Ishikawa (cell line): ENCODE data around the gene CDC42BPG.

Source experiments
- CEBPB ChIP-seq: IDR thresholded peaks from 2 replicates; pipeline ENCODE4 v1.6.1; 2012
- CREB1 ChIP-seq: IDR thresholded peaks from 2 replicates; pipeline ENCODE4 v1.6.1; 2012; ENCODE audit warnings: low read depth
- EGR1 ChIP-seq: IDR thresholded peaks from 2 replicates; pipeline ENCODE4 v1.6.1; 2012
- EP300 ChIP-seq: IDR thresholded peaks from 2 replicates; pipeline ENCODE4 v1.6.1; 2012; ENCODE audit warnings: borderline replicate concordance
- FOXM1 ChIP-seq: IDR thresholded peaks from 2 replicates; pipeline ENCODE4 v1.6.1; 2012; ENCODE audit warnings: low read depth, borderline replicate concordance
- NFIC ChIP-seq: IDR thresholded peaks from 2 replicates; pipeline ENCODE4 v1.6.1; 2012
- RAD21 ChIP-seq: IDR thresholded peaks from 2 replicates; pipeline ENCODE4 v1.6.1; 2012; ENCODE audit warnings: low read depth
- TAF1 ChIP-seq: IDR thresholded peaks from 2 replicates; pipeline ENCODE4 v1.6.1; 2012; ENCODE audit warnings: low read depth, mild to moderate bottlenecking
- TCF12 ChIP-seq: IDR thresholded peaks from 2 replicates; pipeline ENCODE4 v1.6.1; 2012; ENCODE audit warnings: low read depth
- TEAD4 ChIP-seq: IDR thresholded peaks from 2 replicates; pipeline ENCODE4 v1.6.1; 2012
- YY1 ChIP-seq: IDR thresholded peaks from 2 replicates; pipeline ENCODE4 v1.6.1; 2012; ENCODE audit warnings: low read depth
- ZBTB7A ChIP-seq: IDR thresholded peaks from 2 replicates; pipeline ENCODE4 v1.6.1; 2012; ENCODE audit warnings: low read depth
- TF ChIP-seq, protein P1 (sequence below): IDR thresholded peaks from 2 replicates; pipeline ENCODE4 v1.6.1; 2012
- TF ChIP-seq, protein P2 (sequence below): IDR thresholded peaks from 2 replicates; pipeline ENCODE4 v1.6.1; 2012; ENCODE audit warnings: low read depth, mild to moderate bottlenecking
- TF ChIP-seq, protein P3 (sequence below): IDR thresholded peaks from 2 replicates; pipeline ENCODE4 v1.6.1; 2012

Gene CDC42BPG

GRCh38 chr11:64885367-64886286 is 41.2 kb upstream of the CDC42BPG start:
- TF ChIP-seq CREB1 (no peak), NFIC (no peak), RAD21 (no peak), CEBPB (no peak), FOXM1 (no peak), ZBTB7A (no peak), TCF12 (no peak)
- TF ChIP-seq, protein P1, sequence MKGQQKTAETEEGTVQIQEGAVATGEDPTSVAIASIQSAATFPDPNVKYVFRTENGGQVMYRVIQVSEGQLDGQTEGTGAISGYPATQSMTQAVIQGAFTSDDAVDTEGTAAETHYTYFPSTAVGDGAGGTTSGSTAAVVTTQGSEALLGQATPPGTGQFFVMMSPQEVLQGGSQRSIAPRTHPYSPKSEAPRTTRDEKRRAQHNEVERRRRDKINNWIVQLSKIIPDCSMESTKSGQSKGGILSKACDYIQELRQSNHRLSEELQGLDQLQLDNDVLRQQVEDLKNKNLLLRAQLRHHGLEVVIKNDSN, result no peak

GRCh38 chr11:64884019-64884418 is 39.6 kb upstream of the CDC42BPG start:
- no peak for TF ChIP-seq RAD21
- TF ChIP-seq CREB1, result no peak
- no peak for TF ChIP-seq FOXM1
- no peak for TF ChIP-seq EP300
- no peak for TF ChIP-seq TEAD4
- TF ChIP-seq NFIC, result no peak
- TF ChIP-seq, protein P2, sequence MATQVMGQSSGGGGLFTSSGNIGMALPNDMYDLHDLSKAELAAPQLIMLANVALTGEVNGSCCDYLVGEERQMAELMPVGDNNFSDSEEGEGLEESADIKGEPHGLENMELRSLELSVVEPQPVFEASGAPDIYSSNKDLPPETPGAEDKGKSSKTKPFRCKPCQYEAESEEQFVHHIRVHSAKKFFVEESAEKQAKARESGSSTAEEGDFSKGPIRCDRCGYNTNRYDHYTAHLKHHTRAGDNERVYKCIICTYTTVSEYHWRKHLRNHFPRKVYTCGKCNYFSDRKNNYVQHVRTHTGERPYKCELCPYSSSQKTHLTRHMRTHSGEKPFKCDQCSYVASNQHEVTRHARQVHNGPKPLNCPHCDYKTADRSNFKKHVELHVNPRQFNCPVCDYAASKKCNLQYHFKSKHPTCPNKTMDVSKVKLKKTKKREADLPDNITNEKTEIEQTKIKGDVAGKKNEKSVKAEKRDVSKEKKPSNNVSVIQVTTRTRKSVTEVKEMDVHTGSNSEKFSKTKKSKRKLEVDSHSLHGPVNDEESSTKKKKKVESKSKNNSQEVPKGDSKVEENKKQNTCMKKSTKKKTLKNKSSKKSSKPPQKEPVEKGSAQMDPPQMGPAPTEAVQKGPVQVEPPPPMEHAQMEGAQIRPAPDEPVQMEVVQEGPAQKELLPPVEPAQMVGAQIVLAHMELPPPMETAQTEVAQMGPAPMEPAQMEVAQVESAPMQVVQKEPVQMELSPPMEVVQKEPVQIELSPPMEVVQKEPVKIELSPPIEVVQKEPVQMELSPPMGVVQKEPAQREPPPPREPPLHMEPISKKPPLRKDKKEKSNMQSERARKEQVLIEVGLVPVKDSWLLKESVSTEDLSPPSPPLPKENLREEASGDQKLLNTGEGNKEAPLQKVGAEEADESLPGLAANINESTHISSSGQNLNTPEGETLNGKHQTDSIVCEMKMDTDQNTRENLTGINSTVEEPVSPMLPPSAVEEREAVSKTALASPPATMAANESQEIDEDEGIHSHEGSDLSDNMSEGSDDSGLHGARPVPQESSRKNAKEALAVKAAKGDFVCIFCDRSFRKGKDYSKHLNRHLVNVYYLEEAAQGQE, result no peak
- no peak for TF ChIP-seq CEBPB
- TF ChIP-seq YY1, result no peak
- TF ChIP-seq EGR1, result no peak
- TF ChIP-seq ZBTB7A, result no peak
- no peak for TF ChIP-seq TAF1
- no peak for TF ChIP-seq TCF12
- TF ChIP-seq, protein P1, result no peak
- TF ChIP-seq, protein P3, sequence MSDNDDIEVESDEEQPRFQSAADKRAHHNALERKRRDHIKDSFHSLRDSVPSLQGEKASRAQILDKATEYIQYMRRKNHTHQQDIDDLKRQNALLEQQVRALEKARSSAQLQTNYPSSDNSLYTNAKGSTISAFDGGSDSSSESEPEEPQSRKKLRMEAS, result no peak

GRCh38 chr11:64883575-64883974 is 39.1 kb upstream of the CDC42BPG start:
- TF ChIP-seq TCF12 (no peak), CEBPB (no peak), EP300 (no peak)
- TF ChIP-seq, protein P1, result no peak
- TF ChIP-seq, protein P2, result no peak
- TF ChIP-seq, protein P3, result no peak

GRCh38 chr11:64882243-64882642 is 37.8 kb upstream of the CDC42BPG start:
- TF ChIP-seq, protein P3, result no peak
- TF ChIP-seq, protein P1, result no peak
- TF ChIP-seq ZBTB7A (no peak), FOXM1 (no peak), TAF1 (no peak), EP300 (no peak), EGR1 (no peak)

- TF ChIP-seq TAF1 (no peak), CEBPB (no peak), TEAD4 (no peak), TCF12 (no peak), YY1 (no peak), ZBTB7A (no peak), CREB1 (no peak)
- TF ChIP-seq, protein P2, result no peak
- TF ChIP-seq, protein P3, result no peak
Measured at GRCh38 chr11:64881476-64881875, 37.0 kb upstream of the CDC42BPG start.
